Activated naive CD4-positive, alpha-beta T cell (primary cell): Measurements from ENCODE around the gene IGLL5.
"Not testable (repeated sequence)": the region's sequence is repeated elsewhere in the genome, so short reads cannot be mapped to it uniquely, and the experiment has no call there.

ENCODE experiments used
- DNase-seq, 4 experiments: peaks; one replicate each; lab custom pipeline; 2025; lab: John Stamatoyannopoulos, UW

IGLL5 gene

DNA sequence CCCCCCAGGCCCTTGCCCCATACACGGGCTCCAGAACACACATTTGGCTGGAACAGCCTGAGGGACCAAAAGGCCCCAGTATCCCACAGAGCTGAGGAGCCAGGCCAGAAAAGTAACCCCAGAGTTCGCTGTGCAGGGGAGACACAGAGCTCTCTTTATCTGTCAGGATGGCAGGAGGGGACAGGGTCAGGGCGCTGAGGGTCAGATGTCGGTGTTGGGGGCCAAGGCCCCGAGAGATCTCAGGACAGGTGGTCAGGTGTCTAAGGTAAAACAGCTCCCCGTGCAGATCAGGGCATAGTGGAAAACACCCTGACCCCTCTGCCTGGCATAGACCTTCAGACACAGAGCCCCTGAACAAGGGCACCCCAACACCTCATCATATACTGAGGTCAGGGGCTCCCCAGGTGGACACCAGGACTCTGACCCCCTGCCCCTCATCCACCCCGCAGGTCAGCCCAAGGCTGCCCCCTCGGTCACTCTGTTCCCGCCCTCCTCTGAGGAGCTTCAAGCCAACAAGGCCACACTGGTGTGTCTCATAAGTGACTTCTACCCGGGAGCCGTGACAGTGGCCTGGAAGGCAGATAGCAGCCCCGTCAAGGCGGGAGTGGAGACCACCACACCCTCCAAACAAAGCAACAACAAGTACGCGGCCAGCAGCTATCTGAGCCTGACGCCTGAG lies 13.1 kb downstream of the IGLL5 start:
- not testable (repeated sequence) for DNase-seq

DNA sequence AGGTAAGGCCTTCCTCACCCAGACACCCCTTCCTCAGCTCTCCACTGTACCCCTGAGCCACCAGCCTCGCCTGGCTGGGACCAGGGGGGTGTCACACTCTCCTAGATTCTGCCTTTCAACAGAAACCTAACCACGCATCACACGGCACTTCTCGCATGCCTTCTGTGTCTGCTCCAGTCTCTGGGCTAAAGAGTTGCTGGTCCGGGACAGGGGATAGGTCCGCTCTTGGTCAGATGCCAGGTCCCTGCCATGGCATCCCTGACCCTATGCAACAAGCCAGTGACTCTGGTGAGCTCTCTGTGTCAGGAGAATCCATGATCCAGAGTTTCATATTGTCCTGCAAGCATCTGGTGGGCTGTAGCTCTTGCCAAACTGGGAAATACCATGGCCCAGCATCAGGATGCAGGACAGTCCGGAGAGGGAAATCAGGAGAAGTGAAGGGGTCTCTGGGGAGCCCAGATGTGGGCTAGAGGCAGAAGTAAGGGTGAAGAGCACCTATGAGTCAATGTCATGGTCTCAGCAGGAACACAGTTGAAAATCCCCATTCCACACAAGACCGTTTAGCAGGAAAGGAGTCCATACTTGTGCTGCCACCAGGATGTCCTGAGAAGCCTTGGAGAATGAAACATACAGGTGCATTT lies 14.1 kb downstream of the IGLL5 start:
- DNase-seq = no peak

DNA sequence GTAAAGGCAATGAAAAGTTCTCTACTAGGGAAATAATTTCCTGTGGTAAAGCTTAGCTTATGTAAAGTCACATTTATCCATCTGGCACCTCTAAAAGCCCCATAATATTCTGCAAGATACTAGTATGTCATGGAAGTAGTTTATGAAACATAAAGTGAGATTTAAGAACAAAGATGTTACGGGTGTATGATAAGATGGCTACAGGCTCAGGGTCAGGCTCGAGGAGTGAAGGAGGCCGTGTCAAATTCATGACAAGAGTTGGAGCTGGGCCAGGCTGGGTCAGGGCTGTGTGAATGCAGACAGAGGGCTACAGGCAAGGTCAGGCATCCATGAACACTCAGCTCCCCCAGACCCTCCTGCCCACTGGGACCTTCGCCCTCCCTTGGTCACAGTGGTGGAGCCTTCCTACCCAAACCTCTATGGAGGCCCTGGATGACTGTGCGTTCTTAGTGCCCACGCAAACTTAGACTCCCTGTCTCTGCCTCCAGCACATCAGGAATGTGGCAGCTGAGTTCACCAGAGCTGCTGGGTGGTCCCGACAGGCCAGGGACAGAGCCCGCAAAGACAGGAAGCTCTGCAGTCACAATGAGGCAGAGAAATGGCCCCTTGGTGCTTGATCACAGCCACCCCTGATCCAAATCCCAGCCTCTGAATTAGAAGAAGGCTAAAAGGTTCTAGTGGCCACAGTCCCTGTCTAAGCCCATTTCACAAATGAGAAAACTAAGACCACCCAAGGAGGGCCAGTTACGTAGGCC lies 14.8 kb downstream of the IGLL5 start:
- DNase-seq = no peak

DNA sequence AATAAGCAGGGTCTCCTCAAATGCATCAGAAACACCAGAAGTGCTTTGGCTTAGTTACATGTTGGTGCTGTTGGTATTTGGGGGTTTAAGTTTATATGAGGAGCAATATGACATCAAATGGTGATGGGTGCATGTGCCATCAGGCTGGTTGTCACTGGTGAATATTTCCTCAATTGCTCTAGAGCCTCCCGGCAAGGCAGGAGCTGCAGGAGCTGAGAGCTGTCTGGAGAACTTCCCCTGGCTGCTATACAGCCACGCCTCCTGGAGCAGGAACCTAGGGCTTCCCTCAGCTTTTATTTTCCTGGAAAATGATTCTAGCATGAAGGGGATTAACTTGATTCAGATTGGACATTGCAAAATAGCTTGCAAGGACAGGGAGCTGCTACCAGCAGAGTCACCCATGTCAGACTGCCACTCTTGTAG lies 15.8 kb downstream of the IGLL5 start:
- no peak for DNase-seq

DNA sequence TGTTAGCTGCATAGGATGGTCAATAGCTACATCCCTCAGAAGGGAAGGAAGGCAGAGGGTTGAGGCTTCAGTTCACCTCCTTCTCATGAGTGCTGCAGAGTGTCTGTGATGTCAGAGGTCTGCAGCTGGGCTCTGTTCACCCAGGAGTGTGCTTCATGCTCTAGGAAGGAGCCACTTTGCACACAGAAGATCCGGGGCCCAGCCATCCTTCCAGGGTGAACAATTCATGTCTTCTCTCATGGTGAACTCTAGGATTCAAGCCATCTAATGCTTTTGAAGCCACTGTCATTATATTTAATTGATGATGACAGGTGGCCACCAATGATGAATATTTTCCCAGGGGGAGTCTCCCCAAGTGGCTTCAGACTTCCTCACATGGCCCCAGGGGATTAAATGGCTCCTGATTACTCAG lies 16.2 kb downstream of the IGLL5 start:
- DNase-seq = not testable (repeated sequence)

DNA sequence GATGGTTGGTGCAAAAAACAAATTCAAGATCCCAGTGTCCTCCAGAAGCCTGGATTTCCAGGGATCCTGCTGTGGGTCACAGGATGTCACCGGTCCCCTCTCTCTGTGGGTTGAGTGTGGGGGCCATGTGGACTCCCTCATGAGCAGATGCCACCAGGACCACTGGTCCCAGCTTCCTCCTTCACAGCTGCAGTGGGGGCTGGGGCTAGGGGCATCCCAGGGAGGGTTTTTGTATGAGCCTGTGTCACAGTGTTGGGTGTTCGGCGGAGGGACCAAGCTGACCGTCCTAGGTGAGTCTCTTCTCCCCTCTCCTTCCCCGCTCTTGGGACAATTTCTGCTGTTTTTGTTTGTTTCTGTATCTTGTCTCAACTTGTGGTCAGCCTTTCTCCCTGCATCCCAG lies 17.1 kb downstream of the IGLL5 start:
- DNase-seq = not testable (repeated sequence)

DNA sequence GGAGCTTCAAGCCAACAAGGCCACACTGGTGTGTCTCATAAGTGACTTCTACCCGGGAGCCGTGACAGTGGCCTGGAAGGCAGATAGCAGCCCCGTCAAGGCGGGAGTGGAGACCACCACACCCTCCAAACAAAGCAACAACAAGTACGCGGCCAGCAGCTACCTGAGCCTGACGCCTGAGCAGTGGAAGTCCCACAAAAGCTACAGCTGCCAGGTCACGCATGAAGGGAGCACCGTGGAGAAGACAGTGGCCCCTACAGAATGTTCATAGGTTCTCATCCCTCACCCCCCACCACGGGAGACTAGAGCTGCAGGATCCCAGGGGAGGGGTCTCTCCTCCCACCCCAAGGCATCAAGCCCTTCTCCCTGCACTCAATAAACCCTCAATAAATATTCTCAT lies 18.8 kb downstream of the IGLL5 start:
- not testable (repeated sequence) for DNase-seq

DNA sequence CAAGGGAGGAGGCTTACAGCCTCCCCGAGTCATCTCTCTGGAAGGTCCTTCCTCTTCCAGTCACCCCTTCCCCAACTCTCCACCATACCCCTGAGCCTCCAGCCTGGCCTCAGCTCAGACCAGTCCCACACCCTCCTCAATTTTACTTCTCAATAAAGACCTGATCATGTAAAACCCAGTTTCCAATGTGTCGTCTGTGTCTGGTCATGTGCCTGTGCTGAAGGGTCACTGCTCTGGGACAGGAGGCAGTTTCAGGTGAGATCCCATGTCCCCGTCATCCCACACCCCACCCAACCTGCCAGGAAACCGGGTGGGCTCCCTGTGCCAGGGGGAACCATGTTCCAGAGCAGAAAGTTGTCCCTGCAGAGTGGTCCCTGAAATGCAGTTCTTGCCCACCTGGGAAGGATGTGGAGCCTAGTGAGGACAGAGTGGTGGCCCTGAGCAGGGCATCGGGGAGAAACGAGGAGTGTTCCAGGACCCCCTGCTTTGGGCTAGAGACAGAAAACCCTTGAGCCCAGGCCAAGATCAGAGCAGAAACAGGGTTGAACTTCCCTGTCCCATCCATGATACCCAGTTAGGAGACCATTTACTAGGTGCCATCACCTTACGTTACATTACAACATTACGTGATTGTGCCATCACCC lies 19.4 kb downstream of the IGLL5 start:
- no peak for DNase-seq

DNA sequence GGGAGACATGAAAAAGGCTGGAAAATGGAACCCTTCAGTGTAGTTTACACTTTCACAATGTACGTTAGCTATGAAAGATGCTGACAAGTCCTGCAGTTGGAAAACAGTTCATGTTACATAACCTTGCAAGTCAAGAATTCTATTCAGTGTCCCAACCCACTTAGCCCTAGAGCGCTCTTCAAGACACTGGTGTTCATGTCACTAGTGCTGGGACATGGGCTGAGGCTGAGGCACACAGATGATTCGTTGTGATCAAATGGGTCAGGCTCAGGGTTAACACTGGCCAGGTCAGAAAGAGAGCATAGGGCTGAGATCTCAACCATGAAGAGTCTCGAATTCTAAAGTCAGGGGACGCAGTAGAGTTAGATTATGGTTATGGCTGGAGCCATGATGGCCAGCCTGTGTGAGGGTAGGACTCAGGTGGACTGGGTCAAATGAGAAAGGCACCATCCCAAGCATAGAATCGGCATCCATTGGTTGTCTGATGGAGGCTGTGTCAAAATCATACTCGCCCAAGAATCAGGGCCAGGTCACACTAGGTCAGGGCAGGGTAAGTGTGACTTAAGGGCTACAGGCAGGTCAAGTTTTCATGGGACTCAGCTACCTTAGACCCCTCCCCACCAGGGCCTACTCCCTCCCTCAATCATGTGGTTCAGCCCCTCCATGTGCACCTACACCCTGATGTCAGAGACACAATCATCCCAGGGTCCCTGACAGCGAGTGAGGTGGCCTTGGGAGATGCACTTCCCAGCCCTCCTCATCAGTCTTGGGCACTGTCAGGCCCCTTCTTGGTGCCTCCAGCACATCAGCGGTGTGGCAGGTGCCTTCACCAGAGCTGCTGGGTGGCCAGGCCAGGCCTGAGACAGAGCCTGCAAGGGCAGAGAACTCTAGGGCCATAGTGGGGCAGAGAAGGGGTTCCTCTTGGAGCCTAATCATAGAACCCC lies 20.2 kb downstream of the IGLL5 start:
- no peak for DNase-seq

DNA sequence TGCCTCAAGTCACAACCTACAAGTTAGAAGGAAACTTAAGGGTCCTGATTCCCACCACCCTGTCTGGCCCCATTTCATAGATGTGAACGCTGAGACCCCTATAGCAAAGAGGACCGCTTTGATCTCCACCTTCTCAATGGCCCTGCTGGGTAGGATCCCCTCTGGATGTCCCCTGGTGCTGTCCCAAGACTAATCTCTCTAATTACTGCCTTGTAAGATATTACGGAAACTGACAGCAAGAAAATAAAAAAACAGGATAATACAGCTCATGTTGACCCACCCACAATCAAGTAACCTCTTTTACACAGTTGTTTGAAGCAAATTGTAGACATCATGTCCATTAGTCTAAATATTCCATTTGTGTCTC lies 20.9 kb downstream of the IGLL5 start:
- no peak for DNase-seq

DNA sequence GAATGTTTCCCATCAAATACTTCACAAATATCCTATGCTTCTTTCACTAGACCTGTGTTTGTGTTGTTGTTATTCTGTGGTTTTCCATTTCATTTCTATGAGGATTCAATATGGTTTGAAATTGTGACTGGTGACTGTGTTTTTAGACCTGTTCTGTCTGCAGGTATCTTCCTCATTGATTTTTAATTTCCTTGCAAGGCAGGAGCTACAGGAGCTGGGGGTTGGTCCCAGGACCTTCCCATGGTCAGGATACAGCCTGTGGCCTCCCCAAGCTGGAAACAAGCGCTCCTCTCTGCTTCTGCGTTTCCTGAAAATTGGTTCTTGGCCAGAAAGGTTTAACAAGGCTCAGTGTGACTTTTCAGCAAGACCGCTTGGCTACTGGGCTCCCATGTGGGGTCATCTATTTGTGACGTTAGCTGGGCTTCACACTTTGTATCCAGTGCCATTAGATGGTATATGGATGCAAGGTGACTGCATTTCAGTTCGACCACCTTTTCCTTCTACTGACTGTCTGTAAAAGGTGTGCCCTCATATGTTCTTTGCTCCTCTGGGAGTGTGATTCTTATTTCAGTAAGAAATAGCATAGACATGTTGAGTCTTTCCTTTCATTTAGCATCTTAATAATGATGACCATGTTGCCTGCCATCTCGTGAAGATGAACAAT lies 21.5 kb downstream of the IGLL5 start:
- DNase-seq = no peak

DNA sequence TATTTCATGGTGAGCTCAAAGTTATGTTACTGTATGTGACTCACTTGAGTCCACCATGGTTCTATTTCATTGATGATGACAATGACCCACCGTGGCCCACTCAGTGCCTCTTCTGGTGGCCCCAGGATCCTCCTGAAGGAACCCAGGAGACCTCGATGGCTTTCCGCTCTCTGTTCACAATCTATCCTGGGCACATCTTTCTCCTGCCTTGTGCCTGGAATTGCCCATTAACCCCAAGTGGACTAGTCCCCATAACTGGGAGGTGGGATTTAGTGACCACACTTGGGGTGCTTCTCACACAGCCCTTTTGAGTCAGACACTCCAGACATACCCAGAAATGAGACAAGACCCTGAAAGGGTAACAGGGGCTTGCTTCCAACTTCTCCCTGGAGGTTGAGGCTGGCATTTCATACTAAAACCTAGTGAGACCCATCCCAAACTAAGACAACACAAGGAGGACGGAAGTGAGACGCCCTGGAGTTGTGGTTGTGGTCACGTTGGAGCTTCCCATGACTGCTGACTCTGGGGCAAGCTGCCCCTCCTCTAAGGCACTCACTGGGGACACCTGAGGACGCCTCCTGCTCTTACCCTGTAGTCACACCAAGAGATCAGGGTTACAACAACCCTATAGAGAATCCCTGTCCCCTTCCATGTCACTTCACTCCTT lies 22.1 kb downstream of the IGLL5 start:
- no peak for DNase-seq

DNA sequence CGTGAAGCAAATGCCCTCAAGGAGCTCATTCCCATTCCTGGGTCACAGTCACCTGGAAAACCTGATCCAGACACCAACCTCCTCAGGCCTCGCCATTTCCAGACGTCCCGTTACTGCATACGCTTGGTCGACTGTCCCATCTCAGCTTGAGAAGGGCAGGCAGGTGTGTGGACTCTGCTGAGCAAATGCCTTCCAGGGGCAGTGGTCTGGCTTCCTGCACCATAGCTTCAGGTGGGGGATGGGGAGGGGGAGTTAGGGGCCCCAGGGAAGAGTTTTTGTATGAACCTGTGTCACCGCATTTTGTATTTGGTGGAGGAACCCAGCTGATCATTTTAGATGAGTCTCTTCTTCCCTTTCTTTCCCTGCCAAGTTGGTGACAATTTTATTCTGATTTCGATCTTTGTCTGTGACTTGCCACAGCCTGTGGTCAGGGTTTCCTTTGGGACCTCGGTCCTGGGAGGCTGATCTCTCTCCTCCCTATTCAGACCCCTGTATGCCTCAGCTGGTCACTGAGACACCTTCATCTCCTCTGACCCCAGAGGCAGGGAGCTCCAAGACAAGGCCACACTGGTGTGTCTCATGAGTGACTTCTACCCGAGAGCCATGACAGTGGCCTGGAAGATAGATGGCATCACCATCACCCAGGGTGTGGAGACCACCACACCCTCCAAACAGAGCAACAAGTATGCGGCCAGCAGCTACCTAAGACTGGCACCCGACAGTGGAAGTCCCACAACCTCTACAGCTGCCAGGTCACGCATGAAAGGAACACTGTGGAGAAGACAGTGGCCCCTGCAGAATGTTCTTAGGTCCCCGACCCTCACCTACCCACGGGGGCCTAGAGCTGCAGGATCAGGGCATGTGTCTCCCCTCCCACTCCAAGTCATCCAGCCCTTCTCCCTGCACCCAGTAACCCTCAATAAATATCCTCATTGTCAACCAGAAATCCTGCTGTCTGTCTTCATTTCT lies 22.9 kb downstream of the IGLL5 start:
- no peak for DNase-seq

DNA sequence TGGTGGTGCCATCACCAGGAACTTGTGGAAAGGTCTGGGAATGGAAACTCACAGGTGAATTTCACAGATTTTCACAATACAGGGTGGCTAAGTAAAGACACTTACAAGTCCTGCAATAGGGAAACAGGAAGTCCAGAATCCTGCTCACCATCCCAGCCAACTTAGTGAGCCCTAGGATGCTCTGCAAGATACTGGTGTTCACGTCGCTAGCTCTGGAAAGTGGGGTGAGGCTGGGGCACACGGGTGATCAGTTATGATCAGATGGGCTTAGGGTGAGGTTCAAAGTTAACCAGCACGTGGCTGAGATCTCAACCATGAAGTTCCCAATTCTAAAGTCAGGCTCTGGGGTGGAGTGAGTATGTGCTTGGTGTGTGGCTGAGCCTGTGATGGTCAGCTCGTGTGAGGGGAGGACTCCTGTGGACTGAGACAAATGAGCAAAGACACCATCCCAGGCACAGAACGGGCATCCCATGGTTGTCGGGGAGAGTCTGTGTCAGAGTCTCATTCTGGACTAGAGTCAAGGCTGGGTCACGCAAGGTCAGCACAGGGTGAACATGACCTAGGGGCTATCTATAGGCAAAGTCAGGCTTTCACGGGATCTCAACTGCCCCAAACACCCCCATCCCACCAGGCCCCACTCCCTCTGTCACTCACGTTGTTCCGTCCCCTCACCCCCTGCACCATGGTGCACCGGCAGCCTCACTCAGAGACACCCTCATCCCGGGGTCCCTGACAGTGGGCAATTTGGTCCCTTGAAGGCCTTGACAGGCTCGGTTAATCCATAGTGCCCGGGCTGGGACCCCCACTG lies 23.9 kb downstream of the IGLL5 start:
- no peak for DNase-seq

DNA sequence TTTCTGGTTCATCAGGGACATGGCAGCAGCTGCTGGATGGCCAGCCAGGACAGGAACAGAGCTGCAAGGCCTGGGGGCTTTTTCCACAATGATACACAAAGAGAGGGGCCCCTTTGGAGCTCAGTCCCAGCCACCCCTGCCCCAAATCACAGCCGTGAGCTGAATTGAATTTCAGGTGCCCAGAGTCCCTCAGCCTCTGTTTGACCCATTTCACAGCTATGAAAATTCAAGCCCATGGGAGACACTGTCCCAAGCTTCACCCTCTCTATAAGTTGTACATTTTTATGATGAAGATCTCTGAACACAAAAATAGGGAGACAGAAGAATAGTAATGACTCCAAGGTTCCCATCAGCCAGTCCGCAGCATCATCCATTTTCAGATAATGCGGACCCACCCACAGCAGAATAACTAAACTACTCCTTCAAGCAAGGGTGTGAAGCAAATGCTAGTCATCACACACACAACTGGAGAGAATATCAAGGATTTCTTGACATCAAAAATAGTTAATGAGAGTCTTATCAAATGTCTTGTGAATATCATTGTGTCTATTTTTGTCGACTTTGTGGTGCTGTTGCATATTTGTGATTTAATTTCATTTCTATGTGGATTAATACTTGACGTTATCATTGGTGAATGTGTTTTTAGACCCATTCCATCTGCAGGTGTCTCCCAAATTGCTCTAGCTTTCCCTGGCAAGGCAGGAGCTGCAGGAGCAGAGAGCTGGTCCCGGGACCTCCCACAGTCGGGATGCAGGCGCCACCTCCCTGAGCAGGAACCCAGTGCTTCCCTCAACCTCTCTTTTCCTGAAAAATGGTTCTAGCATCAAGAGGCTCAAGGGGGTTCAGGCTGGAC lies 24.7 kb downstream of the IGLL5 start:
- no peak for DNase-seq

DNA sequence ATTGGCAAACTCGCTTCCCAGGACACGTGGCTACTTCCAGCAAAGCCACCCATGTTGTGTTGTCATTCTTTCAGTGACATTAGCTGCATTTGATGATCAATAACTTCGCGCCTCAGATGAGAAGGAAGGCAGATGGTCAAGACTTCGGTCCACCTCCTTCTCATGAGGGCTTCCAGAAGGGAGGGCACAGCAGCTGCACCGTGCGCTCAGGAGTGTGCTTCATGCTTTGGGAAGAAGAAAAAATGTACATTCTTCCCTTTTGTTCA lies 25.3 kb downstream of the IGLL5 start:
- DNase-seq = no peak

DNA sequence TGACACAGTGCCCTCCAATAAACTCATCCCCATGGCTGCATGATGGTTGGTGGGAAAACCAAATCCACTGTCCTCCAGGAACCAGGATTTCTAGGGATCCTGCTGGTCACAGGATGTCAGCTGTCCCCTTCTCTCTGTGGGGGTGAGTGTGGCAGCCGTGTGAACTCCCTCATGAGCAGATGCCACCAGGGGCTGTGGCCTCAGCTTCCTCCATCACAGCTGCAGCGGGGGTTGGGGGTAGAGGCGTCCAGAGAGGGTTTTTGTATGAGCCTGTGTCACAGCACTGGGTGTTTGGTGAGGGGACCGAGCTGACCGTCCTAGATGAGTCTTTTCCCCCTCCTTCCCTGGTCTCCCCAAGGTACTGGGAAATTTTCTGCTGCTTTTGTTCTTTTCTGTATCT lies 26.4 kb downstream of the IGLL5 start:
- no peak for DNase-seq
